SW 1271 (cell line): ENCODE data around the gene C10orf67.

Experiments
- DNase-seq, 2 experiments: peaks; one replicate each; lab custom pipeline; 2025; lab: John Stamatoyannopoulos, UW

The C10orf67 gene

DNA sequence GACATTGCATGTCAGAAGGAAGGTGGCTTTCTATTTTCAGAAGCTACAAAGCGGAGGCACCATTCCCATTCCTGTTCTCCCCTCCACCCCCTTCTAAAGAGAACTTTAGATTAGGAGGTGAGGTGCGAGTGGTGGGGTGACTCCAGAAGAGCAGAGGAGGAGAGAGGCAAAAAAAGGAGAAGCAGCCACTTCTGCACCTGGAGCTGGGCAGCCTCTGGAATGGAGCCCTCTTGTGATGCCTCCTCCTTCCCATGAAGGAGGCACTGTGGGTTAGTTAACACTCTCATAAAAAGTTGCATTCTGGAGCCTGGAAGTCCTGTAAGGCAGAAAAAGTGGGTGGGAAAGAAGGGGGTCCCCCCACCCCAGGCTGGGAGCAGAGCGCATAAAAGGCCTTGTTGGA is 147.7 kb downstream of the C10orf67 start:
- no peak for DNase-seq

DNA sequence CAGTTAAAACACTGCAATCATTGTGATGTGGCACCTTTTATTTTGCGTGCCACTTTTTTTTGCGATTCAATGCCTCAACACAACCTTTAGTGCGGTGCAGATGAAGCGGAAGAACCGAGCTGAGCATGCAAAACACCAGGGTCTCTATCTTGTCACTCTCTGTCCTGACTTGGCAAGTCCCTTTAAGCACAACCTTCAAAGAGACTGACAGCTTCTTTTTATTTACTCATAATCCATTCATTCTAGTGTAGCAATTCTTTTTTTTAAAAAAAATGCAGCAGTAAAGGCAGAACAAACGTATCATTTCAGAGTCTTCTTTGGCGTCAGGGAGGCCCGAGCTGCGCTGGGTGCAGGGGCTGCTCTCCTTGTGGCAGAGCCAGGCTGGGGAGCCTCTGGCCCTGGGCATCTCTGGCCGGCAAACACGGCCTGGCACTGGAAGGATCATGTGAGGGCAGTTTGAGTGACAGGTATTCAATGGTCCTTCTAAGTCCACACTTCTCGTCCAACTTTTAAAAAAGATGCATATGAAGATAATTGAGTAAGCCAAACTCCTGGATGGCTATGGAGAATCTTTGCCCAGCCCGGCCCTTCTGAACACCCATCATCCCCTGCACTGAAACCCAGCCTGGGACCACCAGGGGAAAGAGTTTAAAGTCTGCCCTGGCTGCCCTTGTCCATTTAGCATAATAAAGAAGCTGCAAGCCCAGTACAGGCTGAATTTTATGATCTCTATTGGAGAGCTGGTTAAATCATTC is 148.6 kb downstream of the C10orf67 start:
- DNase-seq: no peak

DNA sequence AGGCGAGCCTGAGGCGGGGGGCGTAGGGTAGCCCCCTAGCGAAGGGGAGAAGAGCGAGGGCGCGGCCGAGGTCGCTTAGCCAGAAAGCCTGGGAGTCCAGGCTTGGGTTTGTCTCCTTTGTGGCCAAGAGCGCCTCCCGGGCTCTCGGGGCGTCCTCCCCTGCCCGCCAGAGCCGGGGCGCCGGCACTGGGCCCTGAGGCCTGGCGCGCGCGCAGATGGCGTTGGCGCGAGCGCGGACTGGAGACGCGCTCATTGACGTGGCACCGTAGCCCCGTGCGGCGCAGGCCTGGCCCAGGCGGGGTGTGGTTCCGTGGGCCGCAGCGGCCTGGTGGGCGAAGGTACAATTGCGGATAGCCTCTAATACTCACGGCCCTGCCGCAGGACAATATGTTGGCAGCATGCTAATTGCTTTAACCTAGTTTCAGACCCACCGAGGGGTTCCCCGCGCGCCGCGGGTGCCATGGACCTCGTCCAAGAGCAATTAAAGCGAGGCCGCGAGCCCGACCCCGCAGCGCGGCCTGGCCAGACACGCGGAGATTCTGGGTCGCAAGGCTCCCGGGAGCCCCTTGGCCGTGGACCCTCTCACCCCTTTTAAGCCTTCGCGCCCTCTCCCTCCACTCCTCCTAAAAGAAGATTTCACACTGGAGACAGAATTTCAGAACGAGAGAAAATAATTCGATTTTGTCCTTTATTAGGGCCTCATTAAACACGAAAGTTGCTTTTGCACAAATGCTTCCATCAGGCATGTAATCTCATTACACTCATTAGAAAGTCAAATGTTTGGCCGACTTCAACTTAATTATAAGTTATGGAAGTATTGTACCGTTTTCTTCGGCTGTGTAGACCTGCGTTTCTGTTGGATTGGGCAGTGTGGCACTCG is 149.4 kb downstream of the C10orf67 start:
- DNase-seq: no peak

DNA sequence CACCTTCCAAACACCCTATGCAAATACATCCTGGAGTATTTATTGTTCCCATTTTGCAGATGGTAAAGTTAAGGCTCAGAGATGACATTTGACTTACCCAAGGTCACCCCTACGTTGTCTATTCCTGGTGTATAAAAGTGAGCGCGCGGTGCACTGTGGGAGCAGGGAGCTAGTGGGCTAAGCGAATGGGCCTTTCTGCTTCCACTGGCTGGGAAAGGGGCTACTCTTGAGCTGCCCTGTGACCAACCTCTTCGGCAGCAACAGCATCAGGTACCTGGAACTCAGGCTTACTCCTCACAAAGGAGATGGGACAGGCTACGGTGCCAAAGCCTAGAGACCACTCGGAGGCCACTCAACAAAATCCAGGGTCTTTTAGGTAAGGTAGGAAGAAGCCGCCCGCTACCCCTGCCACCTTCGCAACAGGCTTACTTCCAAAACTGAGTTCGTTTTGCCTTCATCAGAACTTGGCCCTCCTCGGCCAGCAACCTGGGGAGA is 150.1 kb downstream of the C10orf67 start:
- DNase-seq: no peak

- no peak for DNase-seq
These were observed 151.0 kb downstream of the C10orf67 start for GRCh38 chr10:23193435-23194074.

DNA sequence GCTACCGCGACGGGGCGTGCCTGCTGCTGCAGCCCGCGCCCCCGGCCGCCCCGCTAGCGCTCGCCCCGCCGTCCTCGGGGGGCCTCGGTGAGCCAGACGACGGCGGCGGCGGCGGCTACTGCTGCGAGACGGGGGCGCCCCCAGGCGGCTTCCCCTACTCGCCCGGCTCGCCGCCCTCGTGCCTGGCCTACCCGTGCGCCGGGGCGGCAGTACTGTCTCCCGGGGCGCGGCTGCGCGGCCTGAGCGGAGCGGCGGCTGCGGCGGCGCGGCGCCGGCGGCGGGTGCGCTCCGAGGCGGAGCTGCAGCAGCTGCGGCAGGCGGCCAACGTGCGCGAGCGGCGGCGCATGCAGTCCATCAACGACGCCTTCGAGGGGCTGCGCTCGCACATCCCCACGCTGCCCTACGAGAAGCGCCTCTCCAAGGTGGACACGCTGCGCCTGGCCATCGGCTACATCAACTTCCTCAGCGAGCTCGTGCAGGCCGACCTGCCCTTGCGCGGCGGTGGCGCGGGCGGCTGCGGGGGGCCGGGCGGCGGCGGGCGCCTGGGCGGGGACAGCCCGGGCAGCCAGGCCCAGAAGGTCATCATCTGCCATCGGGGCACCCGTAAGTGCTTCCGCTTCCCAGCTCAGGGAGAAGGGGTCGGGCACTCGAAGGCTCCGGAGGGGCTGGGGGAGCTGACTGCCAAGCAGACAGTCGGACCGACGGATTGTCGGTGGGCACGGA is 151.7 kb downstream of the C10orf67 start:
- DNase-seq: no peak

DNA sequence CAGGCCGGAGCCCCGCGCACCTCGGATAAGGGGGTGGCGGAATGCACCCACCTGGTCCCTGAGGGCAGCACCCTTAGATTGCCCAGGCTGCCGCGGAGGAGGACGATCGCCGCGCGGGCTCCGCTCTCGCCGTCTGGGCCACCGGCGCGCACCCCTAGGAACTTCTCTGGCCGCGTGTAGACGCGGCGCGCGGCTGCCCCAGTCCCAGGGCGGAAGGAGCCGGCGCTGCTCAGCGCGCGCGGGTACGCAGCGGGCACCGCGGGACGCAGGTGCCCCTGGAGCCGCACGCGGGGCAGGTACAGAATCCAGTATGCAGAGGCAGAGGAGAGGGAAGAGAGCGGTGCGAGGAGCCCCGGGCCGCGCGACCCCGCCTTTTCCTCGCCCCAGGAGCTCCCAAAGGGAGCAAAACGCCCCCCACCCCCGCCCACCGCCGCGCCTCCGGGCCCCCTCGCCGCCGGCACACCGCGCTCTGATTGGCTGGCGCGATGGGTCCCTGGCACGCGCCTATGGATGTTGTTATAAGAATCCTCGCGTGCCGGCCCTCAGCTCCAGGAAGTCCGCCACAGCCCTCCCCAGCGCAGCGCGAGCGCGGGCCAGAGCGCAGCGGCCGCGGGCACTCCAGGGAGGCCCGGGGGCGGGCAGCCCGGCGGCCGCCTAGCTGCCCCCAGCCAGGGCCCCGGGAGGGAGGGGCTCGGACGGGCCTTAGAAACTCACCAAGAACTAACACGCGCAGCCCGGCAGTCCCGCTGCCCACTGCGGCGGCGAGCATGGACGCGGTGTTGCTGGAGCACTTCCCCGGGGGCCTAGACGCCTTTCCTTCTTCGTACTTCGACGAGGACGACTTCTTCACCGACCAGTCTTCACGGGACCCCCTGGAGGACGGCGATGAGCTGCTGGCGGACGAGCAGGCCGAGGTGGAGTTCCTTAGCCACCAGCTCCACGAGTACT is 152.6 kb downstream of the C10orf67 start, which contains the start of gene PTF1A:
Gene PTF1A (plus strand): TSS at position 549 of the 948 bp plus-strand sequence. CDS start 219 bp downstream, at position 768.
- no peak for DNase-seq

DNA sequence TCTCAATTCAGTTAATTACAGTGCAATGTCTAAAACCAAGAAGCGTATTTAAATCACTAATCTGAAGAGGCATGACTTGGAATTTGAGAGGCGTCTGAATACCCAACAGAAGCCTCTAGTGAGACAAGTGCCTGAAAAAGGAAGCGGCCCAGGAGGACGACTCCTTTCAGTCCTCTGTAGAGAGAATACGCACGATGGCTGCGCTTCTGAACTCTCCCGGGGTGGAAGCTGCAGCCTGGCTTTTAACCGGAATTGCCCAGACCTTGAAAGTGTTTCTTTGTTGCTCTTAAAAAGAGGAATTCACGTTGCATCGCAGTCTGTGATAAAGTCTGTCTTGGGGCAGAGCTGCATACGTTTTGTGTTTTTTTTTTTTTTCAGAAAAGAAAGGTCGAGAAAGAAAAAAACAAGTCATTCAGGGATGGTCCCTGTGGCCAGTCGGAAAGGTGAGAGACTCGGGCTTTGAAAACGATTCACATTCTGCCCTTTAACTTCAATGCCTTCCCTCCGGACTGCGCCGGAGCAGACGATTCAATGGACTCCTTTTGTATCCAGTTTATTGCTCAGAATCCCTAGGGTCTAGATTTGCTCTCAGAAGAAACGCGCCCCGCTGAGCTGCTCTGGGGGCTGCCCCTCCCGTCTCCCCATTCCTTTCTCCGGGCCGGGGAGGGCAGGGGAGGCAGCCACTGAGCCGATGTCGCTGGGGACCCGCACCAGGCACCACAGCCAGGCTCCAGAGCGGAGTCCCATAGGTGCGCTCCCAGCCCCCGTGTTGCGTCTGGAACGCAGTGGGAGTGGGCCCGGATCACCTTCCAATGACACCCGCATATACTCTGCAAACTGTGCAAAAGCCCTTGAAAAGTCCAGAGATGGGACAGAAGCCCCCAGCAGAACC is 153.5 kb downstream of the C10orf67 start:
- no peak for DNase-seq

DNA sequence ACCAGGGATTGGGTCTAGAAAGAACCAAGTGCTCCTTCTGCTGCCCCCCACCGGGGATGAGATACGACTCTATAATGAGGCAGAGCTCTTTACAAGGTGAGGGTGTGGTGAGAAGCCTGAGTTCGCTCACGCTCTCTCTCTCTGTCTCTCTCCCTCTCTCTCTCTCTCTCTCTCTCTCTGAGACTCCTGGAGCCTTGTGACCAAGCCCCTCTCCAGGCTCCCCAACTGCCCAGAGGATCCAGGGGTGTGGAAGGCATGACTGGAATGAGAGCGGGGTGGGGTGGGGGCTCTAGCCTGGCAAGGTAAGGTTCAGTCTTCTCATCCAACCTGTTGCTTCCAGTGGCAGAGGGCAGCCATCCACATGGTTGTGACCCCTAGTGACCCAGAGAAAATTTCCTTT is 155.6 kb downstream of the C10orf67 start:
- DNase-seq: no peak

- no peak for DNase-seq
These were observed 157.4 kb downstream of the C10orf67 start for GRCh38 chr10:23187155-23187554.

DNA sequence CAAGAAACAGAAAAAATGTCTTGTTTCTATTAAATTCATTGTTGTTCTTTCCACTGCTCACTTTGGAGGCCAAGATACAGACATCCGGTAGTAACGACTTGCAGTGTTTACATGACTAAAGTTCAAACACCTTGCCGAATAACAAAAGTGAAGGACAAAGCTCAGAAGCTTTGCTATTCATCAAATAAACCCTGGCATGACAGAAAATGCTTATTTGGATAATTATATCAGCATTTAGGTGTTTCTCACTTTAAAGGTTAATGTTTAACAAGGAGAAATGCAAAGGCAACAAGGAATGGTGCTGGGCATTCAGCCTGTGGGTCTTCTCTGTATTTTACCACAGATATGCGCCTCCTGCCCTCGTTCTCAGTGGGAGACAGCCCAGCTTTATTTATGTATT is 157.9 kb downstream of the C10orf67 start:
- no peak for DNase-seq

DNA sequence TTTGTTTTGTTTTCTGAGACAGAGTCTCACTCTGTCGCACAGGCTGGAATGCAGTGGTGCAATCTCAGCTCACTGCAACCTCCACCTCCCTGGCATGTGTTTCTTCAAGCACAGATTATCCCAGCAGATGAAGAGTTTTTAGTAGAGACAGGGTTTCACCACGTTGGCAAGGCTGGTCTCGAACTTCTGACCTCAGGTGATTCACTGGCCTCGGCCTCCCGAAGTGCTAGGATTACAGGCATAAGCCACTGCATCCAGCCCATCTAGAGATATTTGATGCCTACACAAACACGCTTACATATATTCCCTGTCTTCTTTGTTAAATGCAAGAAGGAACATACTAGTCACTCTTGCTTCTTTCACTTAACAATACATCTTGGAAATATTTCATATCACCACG is 158.4 kb downstream of the C10orf67 start:
- no peak for DNase-seq

- DNase-seq: no peak
These were observed 169.6 kb downstream of the C10orf67 start for GRCh38 chr10:23174977-23175512.

DNA sequence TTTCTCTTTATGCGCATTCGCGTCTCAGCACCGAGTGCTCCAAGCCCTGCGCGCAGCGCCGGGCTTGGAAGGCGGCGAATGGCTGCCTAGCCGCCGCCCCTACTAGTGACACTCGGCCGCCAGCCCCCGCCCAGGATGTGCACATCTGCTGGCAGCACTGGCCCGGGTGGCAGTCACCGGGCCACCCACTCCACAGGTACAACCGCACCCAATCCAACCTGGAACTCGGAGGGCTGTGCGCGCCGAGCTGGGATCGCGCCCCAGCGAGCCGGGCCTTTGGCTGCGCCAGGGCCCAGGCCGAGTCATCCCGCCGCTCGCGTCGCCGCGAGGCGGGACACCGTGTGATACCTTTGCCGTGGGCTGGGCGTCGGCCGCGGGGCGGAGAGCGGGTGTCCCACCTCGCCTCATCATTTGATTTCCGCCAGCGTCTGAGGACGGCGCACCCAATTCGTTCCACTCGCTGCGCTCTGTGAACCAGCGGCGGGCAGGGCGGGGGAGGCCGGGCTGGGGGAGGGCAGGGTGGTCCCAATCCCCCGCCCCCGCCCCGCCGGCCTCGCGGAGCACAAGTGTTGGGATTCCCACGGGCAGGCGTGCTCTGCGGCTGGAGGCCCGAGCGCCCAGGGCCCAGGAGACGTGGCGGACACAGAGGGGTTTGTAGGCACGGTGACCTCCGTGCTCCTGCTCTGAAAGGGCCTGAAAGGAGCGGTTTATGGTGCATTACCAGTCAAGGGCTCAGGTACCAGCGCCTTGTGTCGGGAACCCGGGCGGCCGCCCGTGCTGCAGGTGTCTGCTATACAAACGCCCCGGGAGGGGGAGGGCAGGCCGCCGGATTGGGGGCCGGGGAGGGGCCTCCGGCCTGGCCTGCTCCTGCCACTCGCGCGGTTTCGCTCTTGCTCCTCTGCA is 170.3 kb downstream of the C10orf67 start:
- DNase-seq: no peak

- DNase-seq: no peak
These were observed 171.2 kb downstream of the C10orf67 start for GRCh38 chr10:23173214-23174073.

GRCh38 chr10:23172429-23173213 is 172.0 kb downstream of the C10orf67 start:
- no peak for DNase-seq
